DMS53 treated with DMSO at 0.1 percent for 48 hours (cell line): ENCODE data around the gene SIGLEC9.

ENCODE experiments used
- DNase-seq: peaks from one replicate; lab custom pipeline; 2025; ENCODE audit not compliant: unreplicated experiment; lab: John Stamatoyannopoulos, UW

Gene SIGLEC9

GRCh38 chr19:51122112-51122981 is 2.4 kb upstream of the SIGLEC9 start:
- DNase-seq = no peak

DNA sequence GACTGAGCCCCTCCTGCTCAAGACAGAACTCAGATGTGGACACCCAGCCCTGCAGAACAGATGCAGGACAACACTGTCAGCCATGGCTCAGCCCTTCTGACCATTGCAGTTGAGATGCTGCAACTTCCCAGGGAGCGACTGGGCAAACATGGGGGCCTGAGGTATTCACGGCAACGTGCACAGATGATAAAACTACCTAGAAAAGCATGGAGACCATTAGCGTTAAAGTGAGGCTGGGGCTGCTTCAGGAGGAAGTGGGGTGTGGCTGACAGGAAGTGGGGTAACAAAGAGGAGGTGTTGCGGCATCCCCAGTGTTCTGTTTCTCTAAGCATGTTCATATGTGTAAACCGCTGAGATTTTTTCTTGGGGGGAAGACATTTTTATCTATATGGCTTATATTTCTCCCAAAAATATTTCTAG is 1.3 kb upstream of the SIGLEC9 start:
- DNase-seq = no peak

DNA sequence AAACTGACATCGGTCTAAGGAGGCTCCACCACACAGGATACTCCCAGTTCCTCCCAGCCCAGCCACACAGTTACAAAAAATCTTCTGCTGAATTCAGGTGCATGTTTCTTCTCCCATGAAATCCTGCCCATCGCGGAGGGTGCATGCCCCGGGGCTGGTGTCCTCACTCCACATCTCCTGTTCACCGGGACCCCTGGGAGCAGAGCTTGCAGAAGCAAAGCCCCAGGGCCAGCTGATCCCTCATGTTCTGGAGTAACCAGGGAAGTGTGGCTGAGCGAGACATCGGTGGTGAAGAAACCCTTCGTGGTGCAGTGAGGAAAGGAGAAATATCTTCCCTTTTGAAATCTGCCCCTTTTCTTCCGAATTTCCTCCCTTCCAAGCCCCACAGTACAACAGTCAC is 904 bp upstream of the SIGLEC9 start:
- DNase-seq = no peak

DNA sequence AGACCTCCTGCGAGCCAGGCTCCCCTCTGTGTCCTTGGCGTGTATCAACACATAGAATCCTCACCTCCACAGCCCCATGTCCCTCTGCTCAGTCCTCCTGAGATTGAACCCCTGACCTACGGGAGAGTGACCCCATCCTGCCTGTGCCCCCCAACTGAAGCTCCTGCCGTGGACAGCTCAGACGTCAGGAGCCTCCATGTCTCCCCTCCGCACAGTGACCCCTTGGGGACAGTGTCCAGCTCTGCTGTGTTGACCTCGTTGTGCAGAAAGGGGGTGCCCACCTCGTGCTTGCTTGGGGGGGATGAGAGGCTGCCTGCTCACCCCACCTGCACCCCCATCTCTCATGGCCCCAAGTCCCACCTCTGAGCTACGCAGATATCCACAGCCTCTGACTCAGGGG is 490 bp upstream of the SIGLEC9 start:
- no peak for DNase-seq

- no peak for DNase-seq
Observed at GRCh38 chr19:51125421-51126075, 842 bp downstream of the SIGLEC9 start.

GRCh38 chr19:51127032-51127431 is 2.3 kb downstream of the SIGLEC9 start:
- no peak for DNase-seq

GRCh38 chr19:51127755-51128154 is 3.0 kb downstream of the SIGLEC9 start:
- DNase-seq = no peak

DNA sequence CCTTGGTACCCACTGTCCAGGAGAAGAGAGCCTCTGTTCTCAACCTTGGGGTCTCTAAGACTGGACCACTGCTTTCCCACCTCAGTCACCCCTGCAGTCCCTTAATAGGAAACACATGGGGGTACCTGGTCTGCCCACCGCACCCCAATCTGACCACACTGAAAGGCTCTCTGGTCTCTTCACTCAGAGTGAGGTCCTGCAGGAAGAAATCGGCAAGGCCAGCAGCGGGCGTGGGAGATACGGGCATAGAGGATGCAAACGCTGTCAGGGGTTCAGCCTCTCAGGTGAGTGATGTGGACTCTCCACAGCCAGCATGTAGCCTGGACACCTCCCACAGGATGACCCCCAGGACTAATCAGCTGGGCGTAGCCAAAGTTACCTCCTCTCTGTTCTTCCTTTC is 3.5 kb downstream of the SIGLEC9 start:
- DNase-seq = no peak

- no peak for DNase-seq
Observed at GRCh38 chr19:51129716-51130115, 5.0 kb downstream of the SIGLEC9 start.

GRCh38 chr19:51131780-51132680 is 7.3 kb downstream of the SIGLEC9 start:
- DNase-seq = no peak

DNA sequence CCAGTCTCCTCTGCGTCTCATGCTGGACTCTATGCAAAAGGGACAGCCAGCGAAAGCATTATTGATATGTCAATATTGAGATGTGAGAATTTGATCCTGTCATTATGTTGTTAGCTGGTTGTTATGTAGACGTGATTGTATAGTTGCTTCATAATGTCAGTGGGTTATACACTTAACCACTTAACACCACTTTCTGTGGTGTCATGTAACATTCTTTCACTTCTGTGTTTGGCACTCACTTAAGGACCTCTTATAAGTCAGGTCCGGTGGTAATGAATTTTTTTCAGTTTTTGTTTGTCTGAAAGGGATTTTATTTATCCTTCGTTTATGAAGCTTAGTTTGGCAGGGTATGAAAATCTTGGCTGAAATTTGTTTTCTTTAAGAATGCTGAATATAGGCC is 10.3 kb downstream of the SIGLEC9 start:
- no peak for DNase-seq

DNA sequence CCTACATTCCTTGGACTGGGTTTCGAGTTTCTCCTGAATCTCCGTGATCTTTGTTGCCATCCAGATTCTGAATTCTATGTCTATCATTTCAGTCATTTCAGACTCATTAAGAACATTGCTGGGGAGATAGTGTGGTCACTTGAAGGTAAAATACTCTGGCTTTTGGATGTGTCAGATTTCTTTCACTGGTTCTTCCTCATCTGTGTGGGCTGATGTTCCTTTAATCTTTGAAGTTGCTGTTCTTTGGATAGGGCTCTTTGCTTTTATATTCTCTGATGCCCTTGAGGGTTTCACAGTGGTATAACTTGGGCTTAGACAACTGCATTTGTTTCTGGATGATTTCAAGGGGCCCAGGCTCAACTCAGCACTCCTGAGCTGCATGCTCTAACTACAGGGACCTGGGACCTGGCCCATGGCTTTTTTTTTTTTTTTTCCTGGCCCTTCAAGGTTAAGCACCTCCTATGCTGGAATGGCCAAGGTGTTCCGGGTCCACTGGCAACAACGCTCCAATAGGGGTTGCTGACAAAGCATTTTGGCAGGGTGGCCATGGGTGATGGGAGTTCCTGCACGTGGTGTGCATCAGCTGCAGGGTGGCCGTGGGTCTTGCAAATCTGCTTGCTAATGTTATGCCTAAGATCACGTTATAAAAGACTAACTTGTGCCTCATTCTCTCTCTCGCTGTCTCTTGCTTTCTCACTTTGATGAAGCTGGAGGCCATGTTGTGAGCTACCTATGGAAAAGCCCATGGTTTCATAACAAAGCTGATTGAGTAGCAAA is 11.5 kb downstream of the SIGLEC9 start:
- DNase-seq = no peak

DNA sequence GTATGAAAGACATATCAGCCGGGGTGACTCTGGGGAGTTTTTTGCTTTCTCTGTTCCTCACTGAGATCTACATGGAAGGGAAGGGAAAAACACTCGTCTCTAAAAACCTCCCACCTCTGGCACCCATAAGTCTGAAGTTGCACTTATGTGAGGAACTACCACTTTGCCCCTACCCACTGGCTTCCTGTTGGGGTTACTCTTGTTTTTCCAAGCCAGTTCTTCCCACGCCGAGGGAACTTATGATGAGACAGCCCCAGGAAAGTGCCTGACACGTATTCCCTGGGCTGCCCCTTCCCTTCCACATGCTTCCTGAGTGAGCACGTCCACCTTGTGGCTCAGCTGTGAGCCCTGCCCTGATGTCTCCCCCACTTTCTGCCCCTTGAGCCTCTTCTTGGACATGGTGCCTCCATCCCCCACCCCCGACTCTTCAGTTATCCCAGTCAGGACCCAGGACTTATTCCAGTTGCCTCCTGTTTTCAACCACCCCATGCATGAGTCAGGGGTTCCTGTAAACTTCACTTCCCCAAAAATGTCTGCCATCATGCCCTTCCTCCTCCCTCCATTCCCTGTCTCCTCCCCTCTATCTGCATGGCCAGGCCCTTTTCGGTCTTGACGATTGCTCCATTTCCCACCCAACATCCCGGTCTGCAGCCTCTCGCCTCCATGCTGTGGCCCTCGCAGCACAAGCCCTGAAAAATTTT is 12.3 kb downstream of the SIGLEC9 start:
- DNase-seq = no peak

DNA sequence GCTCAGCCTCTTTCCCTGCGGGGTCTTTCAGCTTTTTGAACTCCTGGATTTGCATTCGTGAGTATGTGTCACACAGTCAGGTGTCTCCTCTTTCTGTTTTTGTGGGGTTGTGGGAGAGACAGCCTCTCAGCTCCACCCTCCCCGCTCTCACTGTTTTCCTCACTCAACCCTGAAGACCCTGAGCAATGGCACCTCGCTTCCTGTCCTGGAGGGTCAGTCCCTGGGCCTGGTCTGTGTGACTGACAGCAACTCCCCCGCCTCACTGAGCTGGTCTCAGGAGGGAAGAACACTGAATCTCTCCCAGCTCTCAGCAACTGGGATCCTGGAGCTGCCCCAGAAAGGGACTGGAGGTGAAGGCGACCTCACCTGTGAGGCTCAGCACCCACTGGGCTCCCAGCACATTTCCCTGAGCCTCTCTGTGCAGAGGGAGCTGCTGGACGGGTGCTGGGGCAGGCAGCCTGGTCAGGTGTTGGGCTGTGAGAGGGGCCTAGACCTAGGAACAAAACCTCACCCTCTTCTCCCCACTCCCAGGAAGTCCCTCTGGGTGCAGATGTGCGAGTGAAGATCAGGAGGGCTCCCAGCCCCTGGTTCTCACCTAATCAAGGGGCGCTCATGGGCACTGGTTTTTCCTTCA is 13.2 kb downstream of the SIGLEC9 start:
- no peak for DNase-seq

DNA sequence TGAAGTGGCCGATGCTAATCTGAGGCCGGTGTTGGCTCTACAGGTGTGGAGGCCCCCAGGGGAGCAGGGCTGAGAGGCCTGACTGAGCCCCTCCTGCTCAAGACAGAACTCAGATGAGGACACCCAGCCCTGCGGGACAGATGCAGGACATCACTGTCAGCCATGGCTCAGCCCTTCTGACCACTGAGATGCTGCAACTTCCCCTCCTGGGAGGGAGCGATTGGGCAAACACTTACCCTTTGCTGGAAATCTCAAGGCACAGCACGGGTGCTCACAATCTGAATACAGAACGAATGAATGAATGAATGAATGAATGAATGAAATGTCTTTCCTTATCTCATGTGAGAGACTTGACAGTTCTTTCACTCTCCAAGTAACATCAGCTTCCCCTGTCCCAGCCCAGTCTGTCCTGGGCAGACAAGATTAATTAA is 13.9 kb downstream of the SIGLEC9 start:
- no peak for DNase-seq

DNA sequence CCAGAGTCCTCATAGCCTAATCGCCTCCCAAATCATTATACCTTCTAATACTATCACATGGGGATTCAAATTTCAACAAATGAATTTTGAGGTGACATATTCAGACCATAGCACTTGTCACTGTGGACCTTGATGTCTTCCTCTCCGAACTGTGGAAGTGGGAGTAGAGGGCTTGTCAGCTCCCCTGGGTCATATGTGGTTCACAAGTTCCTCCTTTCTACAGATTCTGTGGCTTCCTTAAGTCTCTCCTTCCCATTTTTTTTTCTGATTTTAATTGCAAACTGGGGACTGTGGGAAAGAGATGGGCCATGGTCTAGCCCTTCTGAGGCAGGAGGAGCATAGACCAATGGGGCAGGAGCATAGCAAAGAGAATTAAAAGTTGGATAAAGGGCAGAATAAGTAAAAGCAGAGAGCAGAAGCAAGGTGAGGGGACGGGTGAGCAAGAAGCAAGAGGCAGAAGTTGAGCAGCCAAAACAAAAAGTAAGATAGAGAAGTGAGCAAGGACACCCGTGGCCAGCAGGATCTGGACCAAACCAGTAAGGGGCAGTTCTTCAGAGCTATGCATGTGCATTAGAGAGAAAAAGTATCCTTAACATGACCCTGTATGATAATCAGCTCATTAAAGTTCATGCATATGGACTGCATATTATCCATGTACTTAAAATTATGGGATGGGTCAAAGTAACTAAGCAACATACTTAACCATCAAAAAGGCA is 14.8 kb downstream of the SIGLEC9 start:
- DNase-seq = no peak

GRCh38 chr19:51140441-51140840 is 15.7 kb downstream of the SIGLEC9 start:
- no peak for DNase-seq

DNA sequence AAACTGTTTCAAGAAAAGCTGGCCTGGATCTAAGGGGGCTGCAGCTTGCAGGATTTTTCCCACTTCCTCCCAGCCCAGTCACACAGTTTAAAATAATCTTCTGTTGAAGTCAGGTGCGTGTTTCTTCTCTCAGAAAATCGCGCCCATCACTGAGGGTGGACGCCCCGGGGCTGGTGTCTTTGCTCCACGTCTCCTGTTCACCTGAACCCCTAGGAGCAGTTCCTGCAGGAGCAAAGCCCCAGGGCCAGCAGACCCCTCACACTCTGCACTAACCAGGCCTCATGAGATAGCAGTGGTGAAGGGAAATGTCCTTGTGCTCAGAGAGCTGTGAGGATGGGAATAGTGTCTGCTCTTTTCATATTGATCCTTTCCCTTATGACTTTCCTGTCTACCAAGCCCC is 16.5 kb downstream of the SIGLEC9 start:
- DNase-seq = no peak

GRCh38 chr19:51142119-51142518 is 17.4 kb downstream of the SIGLEC9 start, which contains the start of gene SIGLEC7:
Gene SIGLEC7 (plus strand): TSS chr19:51142301. CDS start chr19:51142370, 69 bp downstream.
- no peak for DNase-seq
